RPMI8226 (cell line): Measurements from ENCODE around the gene LINGO4.
"Not testable (repeated sequence)": the region's sequence is repeated elsewhere in the genome, so short reads cannot be mapped to it uniquely, and the experiment has no call there.

Experiments used
- DNase-seq: peaks from one replicate; pipeline ENCODE4 v3.0.0-alpha.2; 2015

Gene LINGO4

DNA sequence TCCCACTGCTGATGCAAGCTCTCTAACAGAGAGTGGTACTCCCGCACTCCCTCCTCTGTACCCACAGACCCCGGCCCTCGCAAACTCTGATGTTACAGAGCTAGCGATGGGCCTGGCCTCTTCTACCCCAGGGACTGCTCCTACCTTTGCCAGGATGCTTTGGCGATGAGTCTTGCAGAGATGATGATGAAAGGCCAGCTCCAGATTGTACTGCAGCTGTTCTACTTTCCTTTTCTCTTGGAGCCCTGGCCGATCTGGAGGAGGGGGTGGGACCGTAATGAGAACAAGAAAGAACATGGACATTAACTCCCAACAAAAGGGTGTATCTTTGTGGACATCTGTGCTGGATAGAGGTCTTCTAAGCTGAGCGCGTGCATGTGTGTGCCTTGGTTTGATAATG, 6.0 kb upstream of the LINGO4 start:
- DNase-seq: no peak

DNA sequence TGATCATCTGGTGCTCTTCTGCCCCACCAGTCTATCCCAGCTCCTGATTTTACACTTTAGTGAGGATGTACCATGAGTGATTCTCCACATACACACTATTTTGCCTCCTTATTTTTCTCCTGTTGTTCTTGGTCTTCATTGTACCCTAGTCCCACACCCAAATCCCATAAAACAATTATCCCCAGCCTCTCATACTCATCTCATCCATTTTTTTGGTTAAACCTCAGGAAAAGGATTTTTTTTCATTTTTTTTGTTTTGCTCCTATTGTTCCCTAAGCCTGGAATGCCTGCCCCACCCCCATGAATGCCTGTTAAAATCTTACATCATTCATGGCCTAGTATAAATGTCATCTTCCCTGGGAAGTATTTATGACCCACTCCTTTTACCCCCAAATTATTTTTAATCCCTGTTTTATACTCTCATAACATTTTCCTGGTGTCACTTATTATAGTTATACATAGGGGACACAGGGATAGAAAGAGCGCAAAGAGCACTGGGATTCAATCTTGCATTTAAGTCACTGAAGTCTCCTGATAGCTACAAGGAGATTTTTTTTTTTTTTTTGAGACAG, 4.9 kb upstream of the LINGO4 start:
- no peak for DNase-seq

DNA sequence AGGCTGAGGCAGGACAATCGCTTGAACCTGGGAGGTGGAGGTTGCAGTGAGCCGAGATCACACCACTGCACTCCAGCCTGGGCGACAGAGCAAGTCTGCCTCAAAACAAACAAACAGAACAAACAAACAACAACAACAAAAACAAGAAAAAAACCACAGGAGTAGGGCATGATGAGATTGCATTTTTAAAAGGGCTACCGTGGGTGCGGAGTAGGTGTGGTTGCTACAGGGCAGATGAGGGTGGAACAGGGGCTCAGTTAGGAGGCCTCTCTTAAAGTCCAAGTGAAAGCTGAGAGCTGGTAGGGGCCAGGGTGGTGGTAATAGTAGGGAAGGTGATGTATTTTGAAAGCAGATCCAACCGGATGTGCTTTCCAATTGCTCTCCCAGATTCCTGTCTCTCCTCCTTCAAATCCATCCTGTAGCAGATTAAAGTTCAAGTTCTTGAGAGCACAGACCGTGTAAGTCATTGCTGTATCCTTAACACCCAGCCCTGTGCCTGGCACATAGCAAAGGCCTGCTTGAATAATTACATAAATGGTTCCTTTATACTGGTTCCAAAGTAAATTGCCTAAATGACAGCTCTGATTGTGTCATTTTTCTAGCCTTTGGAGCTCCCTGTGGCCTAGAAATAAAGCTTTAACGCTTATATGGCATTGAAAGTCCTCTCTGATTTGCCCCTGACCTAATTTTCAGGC, 4.2 kb upstream of the LINGO4 start:
- no peak for DNase-seq

DNA sequence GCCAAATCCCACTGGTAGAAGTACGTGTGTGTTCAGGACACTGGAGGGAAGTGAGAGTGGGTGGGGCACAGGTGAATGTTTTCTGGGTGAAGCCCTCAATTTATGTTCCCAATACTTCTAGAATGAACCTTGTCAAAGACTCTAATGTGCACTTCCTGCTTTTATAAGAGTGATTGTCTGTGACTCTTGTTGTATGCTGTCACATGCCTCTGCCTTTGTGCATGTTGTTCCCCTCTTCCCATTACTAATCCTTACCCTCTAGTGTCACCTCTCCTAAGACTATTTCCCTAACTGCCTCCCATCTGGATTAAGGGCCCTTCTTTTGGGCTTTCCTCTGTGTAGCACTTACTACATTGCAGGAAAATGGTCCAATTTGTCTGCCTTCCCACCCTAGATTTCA, 2.5 kb upstream of the LINGO4 start:
- DNase-seq: no peak

DNA sequence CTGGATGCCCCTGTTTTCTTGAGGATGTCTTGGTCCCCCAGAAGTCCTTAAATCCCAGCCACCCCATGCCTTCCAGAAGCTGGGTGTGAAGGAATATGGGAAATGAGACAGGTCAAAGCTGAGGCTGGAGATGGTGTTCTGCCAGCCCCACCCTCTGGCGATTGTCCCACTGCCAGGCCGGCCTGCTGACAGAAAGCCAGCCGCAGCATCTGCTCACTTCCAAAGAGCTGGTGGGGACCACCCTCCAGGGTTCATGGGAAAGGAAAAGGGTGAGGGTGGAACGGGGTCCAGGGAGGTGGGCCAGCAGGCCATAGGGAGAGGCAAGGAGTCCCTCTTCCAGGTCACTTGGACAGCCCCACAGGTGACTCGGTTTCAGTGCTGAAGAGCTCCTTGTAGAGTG, 1.9 kb upstream of the LINGO4 start:
- no peak for DNase-seq

DNA sequence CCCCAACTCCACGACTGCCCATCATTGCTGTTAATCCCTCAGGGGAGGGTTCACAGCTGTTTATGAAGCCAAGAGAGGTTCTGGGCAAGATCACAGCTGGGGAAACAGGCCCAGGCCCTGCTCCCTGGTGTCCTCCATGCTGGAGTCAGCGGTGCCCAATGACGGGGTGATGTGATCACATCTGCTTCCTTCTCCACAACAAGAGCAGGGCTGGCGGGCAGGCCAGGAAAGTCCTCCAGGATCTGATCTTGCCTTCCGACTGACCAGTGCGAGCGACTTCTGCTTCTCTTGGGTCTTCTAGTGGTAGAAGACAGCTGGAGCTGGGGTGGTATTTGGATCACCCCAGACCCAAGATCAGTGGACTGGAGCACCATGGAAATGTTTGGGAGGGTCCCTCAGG, 951 bp upstream of the LINGO4 start:
- DNase-seq: no peak

DNA sequence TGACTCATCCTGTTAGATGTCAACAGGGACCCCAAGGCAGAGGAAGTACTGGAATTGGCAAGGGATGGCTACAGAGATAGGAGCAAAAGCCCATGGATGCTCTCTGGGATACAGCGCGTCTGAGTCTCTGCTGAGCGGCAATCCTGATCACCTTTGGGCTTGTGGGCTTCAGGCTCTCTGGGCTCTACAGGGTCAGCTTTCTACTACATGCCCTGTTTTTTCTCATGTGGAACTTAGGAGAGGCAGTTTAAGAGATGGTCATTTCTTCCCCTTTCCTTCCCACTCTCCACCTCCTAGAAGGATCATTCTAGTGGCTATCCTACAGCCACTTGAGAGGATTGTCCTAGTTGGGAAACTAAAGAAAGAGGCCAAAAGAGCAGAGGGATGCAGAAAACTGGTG, 1.3 kb downstream of the LINGO4 start:
- DNase-seq: no peak

DNA sequence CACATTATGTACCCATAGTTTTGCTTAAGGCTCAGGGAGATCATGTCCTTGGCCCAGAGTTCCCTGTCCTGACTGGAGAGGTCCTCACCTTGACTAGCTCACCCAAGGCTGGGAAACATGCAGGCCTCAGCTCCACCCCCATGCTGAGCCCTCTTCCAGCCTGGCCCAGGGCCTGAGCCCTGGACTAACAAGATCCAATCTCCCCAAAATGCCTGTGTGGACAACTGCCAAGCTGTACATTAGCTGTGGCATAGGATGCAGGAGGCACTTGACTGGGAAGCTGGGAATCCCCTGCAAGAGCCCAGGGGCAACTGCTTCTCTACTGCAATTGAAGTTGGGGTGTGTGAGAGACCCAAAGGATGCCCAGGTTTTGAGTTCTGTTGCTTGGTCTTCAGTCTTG, 2.1 kb downstream of the LINGO4 start:
- DNase-seq: no peak

DNA sequence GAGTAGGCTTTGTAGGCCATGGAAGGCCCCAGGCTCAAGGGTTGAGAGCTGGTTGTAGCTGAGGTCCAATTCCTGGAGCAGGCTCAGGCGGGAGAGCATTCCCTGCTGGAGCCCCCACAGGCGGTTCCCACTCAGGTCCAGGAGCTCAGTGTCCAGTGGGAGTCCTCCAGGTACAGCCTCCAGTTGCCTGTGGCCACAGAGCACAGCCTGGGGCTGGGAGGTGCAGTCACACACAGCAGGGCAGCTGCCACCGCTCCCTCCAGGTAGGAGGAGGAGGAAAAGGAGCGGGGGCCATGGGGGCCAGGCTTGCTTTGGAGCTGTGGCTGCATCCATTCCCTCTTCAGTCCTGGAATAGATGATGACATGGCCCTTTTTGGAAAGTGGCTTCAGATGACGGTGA, 2.8 kb downstream of the LINGO4 start:
- DNase-seq: no peak

DNA sequence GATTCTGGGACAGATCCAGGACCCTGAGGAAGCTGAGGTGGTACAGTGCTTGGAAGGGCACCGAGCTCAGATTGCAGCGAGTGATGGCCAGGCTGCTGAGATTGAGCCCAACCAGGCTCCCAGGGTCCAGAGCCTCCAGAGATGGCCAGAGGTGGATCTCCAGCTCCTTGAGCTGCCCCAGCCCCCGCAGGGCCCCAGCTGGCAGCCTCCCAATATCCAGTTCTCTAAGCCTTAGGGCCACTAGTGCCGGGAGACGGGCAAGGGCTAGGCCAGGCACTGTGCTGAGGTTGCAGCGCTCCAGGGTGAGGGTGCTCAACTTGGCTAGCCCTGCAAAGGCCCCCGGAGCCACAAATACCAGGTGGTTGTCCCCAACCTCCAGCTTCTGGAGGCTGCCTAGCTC, 3.4 kb downstream of the LINGO4 start:
- DNase-seq: no peak

DNA sequence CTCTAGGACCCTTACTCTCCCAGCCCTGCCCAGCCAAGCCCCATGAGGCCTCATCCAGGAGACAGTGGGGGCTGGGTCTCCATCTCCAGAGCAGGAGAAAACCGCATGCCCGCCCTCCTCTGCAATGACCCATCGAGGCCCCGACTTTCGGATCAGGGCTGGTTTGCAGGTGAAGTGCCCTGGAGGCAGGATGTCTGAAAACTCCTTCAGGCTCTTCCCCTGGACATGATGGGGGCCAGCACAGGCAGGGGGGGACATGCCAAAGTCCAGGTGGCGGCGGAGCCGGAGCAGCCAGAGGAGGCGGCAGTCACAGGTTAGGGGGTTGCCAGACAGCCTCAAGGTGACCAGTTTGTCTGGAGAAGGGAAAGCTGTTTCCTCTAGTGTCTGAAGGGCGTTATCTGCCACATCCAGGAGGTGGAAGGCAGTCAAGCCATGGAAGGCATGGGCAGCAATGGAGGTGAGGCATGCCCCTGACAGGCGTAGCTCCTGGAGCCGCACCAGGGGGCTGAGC, 3.9 kb downstream of the LINGO4 start:
- no peak for DNase-seq

DNA sequence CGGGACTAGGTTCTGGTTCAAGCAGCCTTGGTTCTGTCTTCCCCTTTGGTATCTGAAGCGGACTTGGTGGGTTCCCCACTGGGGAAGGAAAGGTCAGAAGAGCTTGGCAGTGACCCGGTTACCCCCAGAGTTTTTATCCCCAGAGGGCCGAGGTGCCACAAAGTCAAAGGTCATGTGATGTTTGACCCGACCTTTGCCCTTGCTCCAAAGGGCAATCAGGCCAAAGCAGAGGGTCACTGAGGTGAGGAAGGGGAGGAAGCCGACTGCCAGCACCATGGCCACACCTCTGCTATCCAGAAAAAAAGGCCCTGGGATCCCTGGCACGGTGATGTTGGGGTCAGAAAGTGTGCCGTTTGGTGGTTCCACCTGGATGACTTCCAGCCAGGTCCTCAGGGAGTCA, 4.4 kb downstream of the LINGO4 start:
- DNase-seq: no peak

DNA sequence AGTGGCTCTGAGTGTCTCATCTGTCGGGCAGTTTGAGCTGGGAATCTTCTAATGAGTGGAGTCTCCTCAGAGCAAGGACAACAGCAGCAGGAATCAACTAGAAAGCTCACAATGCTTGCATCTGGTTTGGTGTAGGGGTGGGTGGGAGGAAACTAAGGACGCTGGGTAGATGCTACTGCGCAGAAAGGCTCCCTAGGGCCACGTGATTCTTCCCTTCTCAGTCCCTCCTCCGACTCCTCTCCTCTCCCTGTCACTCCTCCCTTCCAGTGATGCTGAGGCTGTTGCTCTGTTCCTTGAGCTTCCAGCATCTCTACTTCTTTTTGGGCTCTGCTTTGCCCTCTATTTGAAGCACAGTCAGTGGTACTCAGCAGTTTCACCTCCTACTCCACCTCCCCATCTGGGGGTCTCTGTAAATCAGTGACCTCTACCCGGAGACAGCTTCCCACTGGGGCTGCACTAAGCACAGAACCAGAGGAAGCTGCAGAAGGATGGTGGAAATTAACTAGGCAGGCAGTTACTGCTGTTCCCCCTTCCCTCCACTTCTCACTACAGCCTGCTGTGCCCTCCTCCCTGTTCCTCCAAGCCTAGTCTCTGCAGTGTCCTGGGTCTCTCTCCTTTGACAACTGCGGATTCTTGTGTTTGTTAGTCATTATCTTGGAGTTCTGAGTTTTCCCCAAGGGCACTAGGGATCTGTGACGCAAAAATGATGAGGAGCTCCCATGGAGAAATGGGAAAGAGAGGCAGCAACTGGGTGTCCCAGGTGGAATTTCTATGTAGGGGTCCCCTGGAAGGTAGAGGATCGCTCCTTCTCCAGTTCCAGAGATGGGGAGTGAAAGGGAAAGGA, 5.8 kb downstream of the LINGO4 start:
- DNase-seq: no peak

DNA sequence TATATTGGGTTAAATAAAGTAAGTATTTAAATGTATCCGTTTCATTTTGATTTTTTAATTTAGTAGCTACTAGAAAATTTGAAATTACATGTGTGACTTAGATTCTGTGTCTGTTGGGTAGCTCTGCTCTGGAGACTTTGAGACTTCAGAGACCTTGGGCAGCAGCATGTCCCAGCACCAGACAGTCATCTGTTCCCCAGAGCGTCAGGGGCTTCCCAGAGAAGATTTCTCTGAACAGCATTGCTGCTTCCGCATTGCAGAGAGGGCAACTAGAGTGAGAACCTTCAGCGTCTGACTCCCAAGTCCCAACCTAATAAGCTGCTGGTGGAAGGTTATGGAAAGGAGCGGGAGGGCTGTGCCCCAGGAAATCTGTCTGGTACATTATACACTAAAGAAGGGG, 6.6 kb downstream of the LINGO4 start:
- DNase-seq: no peak

DNA sequence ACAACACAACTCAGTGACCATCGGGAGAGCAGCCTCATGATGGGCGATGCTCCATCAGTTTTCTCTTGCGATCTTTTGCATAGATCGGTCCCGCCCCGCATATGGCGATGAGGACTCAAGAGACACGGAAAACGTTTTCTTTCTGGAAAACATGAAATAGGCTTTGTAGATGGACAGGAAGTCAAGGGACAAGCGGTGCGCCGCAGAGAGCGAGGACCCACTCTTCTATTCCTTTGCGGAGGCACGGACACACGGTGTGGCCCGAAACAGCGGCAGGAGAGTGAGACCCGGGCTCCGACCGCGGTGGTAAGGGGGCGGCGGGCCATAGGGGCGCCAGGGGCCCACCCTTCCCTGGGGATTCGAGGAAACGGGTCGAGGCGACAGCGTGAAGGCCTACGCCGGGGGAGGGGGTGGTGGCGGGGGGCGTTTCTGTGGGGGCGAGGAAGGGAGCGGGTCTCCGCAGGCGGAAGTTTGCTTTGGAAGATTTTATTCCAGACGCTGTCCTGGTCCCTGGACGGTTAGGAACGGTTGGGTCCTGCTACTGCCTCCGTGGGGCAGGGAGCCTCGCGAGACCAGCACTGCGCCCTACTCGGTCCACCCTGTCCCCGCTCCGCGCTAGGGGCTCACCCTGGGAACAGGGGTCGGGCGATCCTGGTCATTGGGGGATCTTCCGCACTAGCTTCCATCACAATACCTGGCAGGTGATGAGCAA, 14.1 kb downstream of the LINGO4 start:
- DNase-seq: peak; percentile 34

DNA sequence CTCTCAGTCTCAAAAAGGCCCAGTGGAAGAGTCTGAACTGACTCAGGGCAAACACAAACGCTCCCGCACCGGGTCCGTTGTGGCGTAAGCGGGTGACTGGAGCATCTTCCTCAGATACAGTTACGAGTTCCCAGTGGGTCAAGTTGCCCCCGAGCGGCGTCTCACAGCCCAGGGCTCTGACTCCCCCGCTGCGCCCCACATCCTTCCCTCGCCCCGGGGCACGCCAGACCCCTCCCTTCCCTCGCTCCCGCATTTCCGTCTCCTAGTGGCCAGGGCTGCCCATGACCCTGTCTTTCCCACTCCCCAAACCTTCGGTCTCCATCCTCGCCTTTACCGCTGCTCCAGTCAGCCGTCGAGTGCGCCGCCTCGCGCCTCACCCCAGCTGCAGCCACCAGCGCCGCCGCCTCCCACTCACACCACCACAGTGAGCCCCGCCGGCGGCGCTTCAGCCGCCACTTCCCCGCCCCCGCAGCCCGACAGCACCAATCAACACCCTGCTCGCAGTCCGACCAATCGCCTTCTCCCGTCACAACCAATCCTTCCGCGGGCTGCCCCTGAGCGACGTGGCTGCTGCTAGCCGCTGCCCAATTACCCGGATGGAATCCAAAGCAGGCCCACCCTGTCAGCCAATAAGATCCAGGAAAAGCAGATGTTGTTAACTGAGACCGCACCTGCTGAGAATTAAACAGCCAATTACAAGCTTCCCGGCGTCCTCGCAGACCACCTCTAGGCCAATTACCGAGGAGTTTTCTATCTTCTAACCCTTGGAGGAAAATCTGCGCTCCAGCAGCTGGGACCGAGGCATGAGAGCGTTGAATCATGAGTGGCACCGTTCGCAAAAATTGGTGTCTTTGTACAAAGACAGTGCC, 14.9 kb downstream of the LINGO4 start, which contains the start of gene TDRKH:
TSS of gene TDRKH (minus strand) at position 430 of the 869 bp plus-strand sequence. CDS start 7,478 bp downstream, outside the sequence.
- peak; percentile 99 for DNase-seq

DNA sequence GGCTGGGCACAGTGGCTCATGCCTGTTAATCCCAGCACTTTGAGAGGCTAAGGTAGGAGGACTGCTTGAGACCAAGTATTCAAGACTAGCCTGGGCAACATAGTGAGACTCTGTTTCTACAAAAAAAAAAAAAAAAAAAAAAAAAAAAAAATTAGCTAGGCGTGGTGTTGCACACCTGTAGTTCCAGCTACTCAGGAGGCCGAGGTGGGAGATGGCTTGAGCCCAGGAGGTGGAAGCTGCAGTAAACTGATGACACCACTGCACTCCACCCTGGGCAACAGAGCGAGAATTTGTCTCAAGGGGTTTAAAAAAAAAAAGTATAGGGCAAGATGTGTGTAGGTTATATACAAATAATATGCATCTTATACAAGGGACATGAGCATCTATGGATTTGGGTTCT, 17.5 kb downstream of the LINGO4 start:
- no peak for DNase-seq

DNA sequence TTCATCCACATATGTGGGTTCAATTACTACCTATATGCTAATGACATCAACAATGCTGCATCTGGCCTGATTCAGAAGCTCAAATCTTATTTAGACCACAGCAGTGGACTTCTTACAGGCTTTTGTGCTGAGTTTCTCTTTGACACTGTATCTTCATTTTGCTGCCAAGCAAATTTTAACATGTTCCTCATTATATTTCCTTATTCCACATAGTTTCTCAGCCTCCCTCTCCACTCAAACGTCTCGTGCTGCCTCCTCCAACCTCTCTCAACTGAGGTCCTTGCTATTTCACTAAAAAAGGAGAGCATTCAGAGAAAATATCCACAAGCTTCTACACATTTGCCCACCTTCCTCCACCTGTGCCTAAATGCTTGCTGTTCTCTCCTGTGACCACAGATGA, 21.4 kb downstream of the LINGO4 start:
- DNase-seq: no peak

DNA sequence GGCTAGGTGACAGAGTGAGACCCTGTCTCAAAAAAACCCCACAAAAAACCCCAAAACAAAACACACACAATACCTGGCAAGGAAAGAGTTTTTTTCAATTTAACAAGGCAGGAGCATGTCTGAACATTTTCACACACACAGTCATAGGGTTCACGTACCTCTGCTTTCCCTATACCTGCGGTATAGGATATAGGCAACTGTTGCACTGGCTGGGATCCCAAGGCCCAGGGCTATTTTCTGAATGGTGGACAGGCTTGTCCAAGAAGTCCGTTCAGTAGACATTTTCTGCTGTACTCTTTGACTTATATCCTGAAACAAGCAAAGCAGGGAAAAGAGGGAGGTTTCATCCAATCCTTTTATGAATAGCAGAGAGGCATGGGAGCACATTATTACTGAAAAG, 22.5 kb downstream of the LINGO4 start:
- no peak for DNase-seq

DNA sequence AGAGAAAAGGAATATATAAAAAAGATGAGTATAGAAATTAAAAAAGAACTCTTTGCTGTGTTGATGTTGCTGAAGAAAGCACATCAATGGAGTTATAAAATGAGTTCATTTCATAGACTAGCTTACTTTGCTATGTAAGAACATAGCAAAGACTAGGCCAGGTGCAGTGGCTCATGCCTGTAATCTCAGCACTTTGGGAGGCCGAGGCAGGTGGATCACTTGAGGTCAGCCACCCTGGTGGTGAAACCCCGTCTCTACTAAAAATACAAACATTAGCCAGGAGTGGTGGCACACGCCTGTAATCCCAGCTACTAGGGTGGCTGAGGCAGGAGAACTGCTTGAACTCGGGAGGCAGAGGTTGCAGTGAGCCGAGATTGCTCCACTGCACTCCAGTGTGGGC, 23.2 kb downstream of the LINGO4 start:
- peak; percentile 20 for DNase-seq

DNA sequence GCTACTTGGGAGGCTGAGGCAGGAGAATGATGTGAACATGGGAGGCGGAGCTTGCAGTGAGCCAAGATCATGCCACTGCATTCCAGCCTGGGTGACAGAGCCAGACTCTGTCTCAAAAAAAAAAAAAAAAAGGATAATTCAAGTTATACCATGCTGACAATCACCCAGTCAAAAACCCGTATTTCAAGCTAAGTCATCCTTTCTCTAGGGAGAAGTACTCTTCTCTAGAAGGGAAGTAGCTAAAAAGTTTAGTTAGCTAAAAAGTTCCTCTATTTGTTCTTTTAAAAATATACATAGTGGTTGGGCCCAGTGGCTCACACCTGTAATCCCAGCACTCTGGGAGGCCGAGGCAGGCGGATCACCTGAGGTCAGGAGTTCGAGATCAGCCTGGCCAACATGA, 24.5 kb downstream of the LINGO4 start:
- not testable (repeated sequence) for DNase-seq

DNA sequence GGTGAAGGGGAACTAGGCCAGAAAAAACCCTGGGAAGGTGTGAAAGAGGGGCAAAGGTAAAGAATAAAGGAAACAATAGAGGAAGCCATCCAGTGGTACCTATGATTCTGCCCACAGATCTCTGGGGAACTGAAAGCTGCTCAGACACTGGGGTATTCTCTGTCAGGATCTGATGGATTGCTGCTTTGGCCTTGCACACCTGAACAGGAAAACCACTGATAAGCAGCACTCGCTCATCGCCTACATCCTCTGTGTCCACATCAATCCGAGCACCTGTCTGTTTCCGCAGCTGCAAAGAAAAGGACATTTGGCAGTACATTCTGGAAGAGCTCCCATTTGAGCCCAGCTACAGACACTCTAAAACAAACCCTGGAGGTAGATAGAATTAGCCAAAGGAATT, 25.4 kb downstream of the LINGO4 start:
- no peak for DNase-seq
